ENCODE measurements around the gene SLC22A4. TPM values are rescaled to one million over a fixed set of nuclear protein-coding genes. Genes with fewer than 3 reads are reported as not detected.
A peak's percentile ranks its signal among the peaks of the same experiment; 100 is the strongest.

Gene SLC22A4
- polyA plus RNA-seq, 2 of the 4 experiments (the other 2 are of a cell fraction) = 3.2 to 4.6 TPM

DNA sequence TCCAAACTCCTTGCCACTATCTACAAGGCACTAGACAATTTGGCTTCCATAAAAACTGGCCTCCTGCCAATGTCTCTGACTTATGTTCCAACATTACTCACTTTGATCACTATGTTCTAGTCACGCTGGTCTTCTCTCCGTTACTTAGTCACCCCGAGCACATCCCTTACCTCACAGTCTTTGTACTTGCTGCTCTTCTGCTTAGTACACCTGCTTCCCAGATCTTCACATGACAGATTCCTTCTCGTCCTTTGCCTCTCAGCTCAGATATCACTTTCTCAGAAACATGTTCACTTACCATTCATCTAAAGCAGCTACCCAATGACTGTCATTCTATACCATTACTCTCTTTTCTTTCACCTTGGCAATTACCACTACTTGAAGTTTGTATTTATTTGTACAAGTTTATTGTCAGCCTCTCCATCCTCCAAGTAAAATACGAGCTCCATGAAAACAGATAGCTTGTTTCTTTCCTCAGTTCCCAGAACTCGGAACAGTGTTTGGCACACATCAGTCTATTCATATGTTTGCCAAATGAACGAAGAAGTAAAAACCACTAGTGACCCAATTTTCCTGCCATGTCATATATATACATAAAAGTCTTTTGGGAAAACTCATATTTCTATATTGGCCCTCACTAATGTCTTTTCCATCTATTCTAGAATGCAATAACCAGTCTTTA is 69.4 kb downstream of the SLC22A4 start:
- ATAC-seq = peak; percentile 76 to 88
- H3K4me3 ChIP-seq = peak overlapping the region; percentile 26; the same call in 1 of the 3 replicates
- FAIRE-seq = peak; percentile 78
- TF ChIP-seq POLR2A (IDR thresholded peaks at IDR 0.05; ENCODE audit: low read length) (no peak), GATA3 (IDR thresholded peaks at IDR 0.05; ENCODE audit: borderline replicate concordance) (0 out of 2 replicates have a peak, but pooled peaks have one; percentile 21), NPAS2 (CRISPR knock-in tag; IDR thresholded peaks at IDR 0.05; ENCODE audit: borderline replicate concordance) (no peak), CHD4 (IDR thresholded peaks at IDR 0.05; ENCODE audit: borderline replicate concordance) (no peak), JUNB (IDR thresholded peaks at IDR 0.05) (0 out of 2 replicates have a peak, but pooled peaks have one; percentile 36), RFX5 (IDR thresholded peaks at IDR 0.05) (no peak), KDM5A (IDR thresholded peaks at IDR 0.05) (no peak), SREBF2 (IDR thresholded peaks at IDR 0.05) (no peak), EHF (CRISPR knock-in tag; IDR thresholded peaks at IDR 0.05) (no peak), FOXS1 (CRISPR knock-in tag; IDR thresholded peaks at IDR 0.05) (no peak), EHMT2 (IDR thresholded peaks at IDR 0.05; ENCODE audit: low read depth) (no peak), ZFP36 (IDR thresholded peaks at IDR 0.05; ENCODE audit: borderline replicate concordance, partially characterized antibody) (no peak), CEBPB (IDR thresholded peaks at IDR 0.05) (peak in 1 of 2 experiments; percentile 25; a peak in 1 of 4 replicates), HOXA7 (CRISPR knock-in tag; IDR thresholded peaks at IDR 0.05) (peak; percentile 65; the same call in 1 of the 2 replicates), TFCP2L1 (CRISPR knock-in tag; IDR thresholded peaks at IDR 0.05) (no peak), JUN (IDR thresholded peaks at IDR 0.05) (peak in 1 of 2 experiments; percentile 56; a peak in 2 of 5 replicates), HOXB5 (CRISPR knock-in tag; IDR thresholded peaks at IDR 0.05) (no peak), EP300 (IDR thresholded peaks at IDR 0.05) (peak in 1 of 2 experiments; percentile 64; a peak in 2 of 5 replicates), HOXB13 (CRISPR knock-in tag; IDR thresholded peaks at IDR 0.05; ENCODE audit: low read depth) (no peak), PHF8 (IDR thresholded peaks at IDR 0.05; ENCODE audit: borderline replicate concordance, low read depth) (no peak), FOSB (CRISPR knock-in tag; IDR thresholded peaks at IDR 0.05) (no peak), CHD2 (IDR thresholded peaks at IDR 0.05; ENCODE audit: low read length, partially characterized antibody) (no peak), NR3C1 (IDR thresholded peaks at IDR 0.05) (no peak), KDM1A (IDR thresholded peaks at IDR 0.05; ENCODE audit: low read depth) (no peak), FOSL2 (IDR thresholded peaks at IDR 0.05) (no peak), FOSL2 (CRISPR knock-in tag; IDR thresholded peaks at IDR 0.05) (peak; percentile 71)
- TF ChIP-seq, protein P1, sequence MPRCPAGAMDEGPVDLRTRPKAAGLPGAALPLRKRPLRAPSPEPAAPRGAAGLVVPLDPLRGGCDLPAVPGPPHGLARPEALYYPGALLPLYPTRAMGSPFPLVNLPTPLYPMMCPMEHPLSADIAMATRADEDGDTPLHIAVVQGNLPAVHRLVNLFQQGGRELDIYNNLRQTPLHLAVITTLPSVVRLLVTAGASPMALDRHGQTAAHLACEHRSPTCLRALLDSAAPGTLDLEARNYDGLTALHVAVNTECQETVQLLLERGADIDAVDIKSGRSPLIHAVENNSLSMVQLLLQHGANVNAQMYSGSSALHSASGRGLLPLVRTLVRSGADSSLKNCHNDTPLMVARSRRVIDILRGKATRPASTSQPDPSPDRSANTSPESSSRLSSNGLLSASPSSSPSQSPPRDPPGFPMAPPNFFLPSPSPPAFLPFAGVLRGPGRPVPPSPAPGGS (IDR thresholded peaks at IDR 0.05) = no peak
- TF ChIP-seq, protein P2, sequence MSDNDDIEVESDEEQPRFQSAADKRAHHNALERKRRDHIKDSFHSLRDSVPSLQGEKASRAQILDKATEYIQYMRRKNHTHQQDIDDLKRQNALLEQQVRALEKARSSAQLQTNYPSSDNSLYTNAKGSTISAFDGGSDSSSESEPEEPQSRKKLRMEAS (IDR thresholded peaks at IDR 0.05) = peak; percentile 53; the same call in 1 of the 2 replicates
- TF ChIP-seq, protein P3, sequence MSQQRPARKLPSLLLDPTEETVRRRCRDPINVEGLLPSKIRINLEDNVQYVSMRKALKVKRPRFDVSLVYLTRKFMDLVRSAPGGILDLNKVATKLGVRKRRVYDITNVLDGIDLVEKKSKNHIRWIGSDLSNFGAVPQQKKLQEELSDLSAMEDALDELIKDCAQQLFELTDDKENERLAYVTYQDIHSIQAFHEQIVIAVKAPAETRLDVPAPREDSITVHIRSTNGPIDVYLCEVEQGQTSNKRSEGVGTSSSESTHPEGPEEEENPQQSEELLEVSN (IDR thresholded peaks at IDR 0.05; ENCODE audit: borderline replicate concordance, low read depth) = no peak
- TF ChIP-seq, protein P4, sequence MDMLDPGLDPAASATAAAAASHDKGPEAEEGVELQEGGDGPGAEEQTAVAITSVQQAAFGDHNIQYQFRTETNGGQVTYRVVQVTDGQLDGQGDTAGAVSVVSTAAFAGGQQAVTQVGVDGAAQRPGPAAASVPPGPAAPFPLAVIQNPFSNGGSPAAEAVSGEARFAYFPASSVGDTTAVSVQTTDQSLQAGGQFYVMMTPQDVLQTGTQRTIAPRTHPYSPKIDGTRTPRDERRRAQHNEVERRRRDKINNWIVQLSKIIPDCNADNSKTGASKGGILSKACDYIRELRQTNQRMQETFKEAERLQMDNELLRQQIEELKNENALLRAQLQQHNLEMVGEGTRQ (IDR thresholded peaks at IDR 0.05) = no peak
- TF ChIP-seq, protein P5, sequence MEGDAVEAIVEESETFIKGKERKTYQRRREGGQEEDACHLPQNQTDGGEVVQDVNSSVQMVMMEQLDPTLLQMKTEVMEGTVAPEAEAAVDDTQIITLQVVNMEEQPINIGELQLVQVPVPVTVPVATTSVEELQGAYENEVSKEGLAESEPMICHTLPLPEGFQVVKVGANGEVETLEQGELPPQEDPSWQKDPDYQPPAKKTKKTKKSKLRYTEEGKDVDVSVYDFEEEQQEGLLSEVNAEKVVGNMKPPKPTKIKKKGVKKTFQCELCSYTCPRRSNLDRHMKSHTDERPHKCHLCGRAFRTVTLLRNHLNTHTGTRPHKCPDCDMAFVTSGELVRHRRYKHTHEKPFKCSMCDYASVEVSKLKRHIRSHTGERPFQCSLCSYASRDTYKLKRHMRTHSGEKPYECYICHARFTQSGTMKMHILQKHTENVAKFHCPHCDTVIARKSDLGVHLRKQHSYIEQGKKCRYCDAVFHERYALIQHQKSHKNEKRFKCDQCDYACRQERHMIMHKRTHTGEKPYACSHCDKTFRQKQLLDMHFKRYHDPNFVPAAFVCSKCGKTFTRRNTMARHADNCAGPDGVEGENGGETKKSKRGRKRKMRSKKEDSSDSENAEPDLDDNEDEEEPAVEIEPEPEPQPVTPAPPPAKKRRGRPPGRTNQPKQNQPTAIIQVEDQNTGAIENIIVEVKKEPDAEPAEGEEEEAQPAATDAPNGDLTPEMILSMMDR (IDR thresholded peaks at IDR 0.05) = no peak
- TF ChIP-seq, protein P6, sequence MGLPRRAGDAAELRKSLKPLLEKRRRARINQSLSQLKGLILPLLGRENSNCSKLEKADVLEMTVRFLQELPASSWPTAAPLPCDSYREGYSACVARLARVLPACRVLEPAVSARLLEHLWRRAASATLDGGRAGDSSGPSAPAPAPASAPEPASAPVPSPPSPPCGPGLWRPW (IDR thresholded peaks at IDR 0.05) = no peak
- ChIA-PET CTCF (interaction anchor here (1.0 kb wide), 1 partner anchor 183 kb away, joined by 5 read pairs; no protein-coding TSS in a partner anchor), POLR2A (interaction anchor here (1.9 kb wide), 1 partner anchor 70 kb away, joined by 11 read pairs; the partner anchor contains the start of gene SLC22A4)
- peaks cover 7% of the 10 kb centered on the region; the same call in 1 of the 3 replicates for H3K9me3 ChIP-seq
- peak overlapping the region; percentile 81 for H3K4me2 ChIP-seq
- H3K4me1 ChIP-seq = peaks cover 67% of the 10 kb centered on the region
- peak overlapping the region; percentile 92 to 94 for H3K27ac ChIP-seq
- 35% methylated on average over 7 of the region's 7 CpGs for WGBS (ENCODE audit: missing lambda C conversion rate)
- DNase-seq (ENCODE audit: low read depth in 1 of 2, low spot score in 1 of 2) = peak; percentile 70 to 90

Data from A549 (cell line).